Endothelial cell of umbilical vein (primary cell): Measurements from ENCODE around the gene MDFIC. TPM values are rescaled to one million over a fixed set of nuclear protein-coding genes. Genes with fewer than 3 reads are reported as not detected.

Source experiments
- BruUV-seq: library from RNA; stranded (reverse); fragments of 400-500 nt; replicated peaks from 2 replicates; lab custom pipeline; 2021; lab: Mats Ljungman, UMichigan
- CTCF ChIA-PET: fragments of 300-600, 350-600 bp; sonication (Branson Sonifier 250); formaldehyde crosslinking; loops from one replicate; lab custom pipeline; 2021; ENCODE audit warnings: antibody characterized with exemption, inconsistent platforms; lab: Charles Lee
- POLR2A ChIA-PET: fragments of 300-600, 350-600 bp; sonication (Branson Sonifier 250); formaldehyde crosslinking; loops from one replicate; lab custom pipeline; 2021; ENCODE audit warnings: antibody characterized with exemption, inconsistent platforms; lab: Charles Lee
- DNase-seq: peaks from one replicate; pipeline ENCODE4 v3.0.0-alpha.2; 2011; ENCODE audit warnings: low read depth, low spot score
- FAIRE-seq: peaks from 2 replicates; lab custom pipeline; 2011; peaks lifted over from hg19 to GRCh38; lab: Jason Lieb, UNC
- H2AFZ ChIP-seq: 2 replicates; pipeline ENCODE4 v1.6.0; 2012; ENCODE audit warnings: low read depth, low read length, control low read depth, inconsistent platforms
- H3K27ac ChIP-seq: 2 replicates; pipeline ENCODE4 v1.5.1; 2011; ENCODE audit warnings: low read depth, mild to moderate bottlenecking, control low read depth, low read length, moderate library complexity; ENCODE audit not compliant: insufficient read depth
- H3K27me3 ChIP-seq, 2 experiments: 2 replicates each; pipeline versions ENCODE4 v1.6.0 to v1.6.1; 2011; ENCODE audit warnings: low read length in 2 of 2, mixed read lengths in 1 of 2; ENCODE audit not compliant: control insufficient read depth in 2 of 2, insufficient read depth in 2 of 2
- H3K36me3 ChIP-seq, 2 experiments: 2 replicates in 1 of 2; 3 replicates in 1 of 2; pipeline ENCODE4 v1.5.1; 2011; ENCODE audit warnings: low read length in 2 of 2, mild to moderate bottlenecking in 1 of 2, moderate library complexity in 1 of 2; ENCODE audit not compliant: control insufficient read depth in 2 of 2, insufficient read depth in 2 of 2; ENCODE audit errors: extremely low read depth in 1 of 2
- H3K4me1 ChIP-seq: 3 replicates; pipeline ENCODE4 v1.5.1; 2011; ENCODE audit warnings: mild to moderate bottlenecking, low read length; ENCODE audit not compliant: control insufficient read depth, insufficient read depth; ENCODE audit errors: extremely low read depth
- H3K4me2 ChIP-seq: 2 replicates; pipeline ENCODE4 v1.6.1; 2011; ENCODE audit warnings: low read length, control low read depth, mixed read lengths; ENCODE audit not compliant: insufficient read depth
- H3K4me3 ChIP-seq, 3 experiments: fragments of 200-600 bp in 1 of 3; sonication (generic), shearing (Covaris generic) in 1 of 3; replicated peaks in 1 of 3; 2 replicates each; pipeline ENCODE4 v1.5.1; 2011 to 2016; ENCODE audit warnings: control low read depth in 3 of 3, low read length in 3 of 3, mild to moderate bottlenecking in 2 of 3, inconsistent platforms in 1 of 3, low read depth in 1 of 3, moderate library complexity in 1 of 3; ENCODE audit not compliant: insufficient read depth in 1 of 3
- H3K79me2 ChIP-seq: 2 replicates; pipeline ENCODE4 v1.6.0; 2012; ENCODE audit warnings: low read length, inconsistent platforms; ENCODE audit not compliant: control insufficient read depth, insufficient read depth
- H3K9ac ChIP-seq: replicated peaks from 2 replicates; pipeline ENCODE3; 2011; ENCODE audit warnings: low read length, control low read depth; ENCODE audit not compliant: insufficient read depth; ENCODE audit errors: extremely low read depth
- H3K9me1 ChIP-seq: replicated peaks from 3 replicates; pipeline ENCODE4 v1.6.0; 2011; ENCODE audit warnings: mild to moderate bottlenecking, low read length; ENCODE audit not compliant: control insufficient read depth, insufficient read depth; ENCODE audit errors: extremely low read depth
- H3K9me3 ChIP-seq: replicated peaks from 2 replicates; pipeline ENCODE4 v1.5.1; 2012; ENCODE audit warnings: low read length, inconsistent platforms; ENCODE audit not compliant: control insufficient read depth, insufficient read depth
- H4K20me1 ChIP-seq: replicated peaks from 2 replicates; pipeline ENCODE3; 2011; ENCODE audit warnings: mild to moderate bottlenecking, low read length; ENCODE audit not compliant: control insufficient read depth, insufficient read depth; ENCODE audit errors: extremely low read depth
- CTCF ChIP-seq, 2 donors: IDR thresholded peaks; 1 replicate in 1 of 2; 2 replicates in 1 of 2; pipeline ENCODE4 v1.5.1; 2011; ENCODE audit warnings: low read length in 2 of 2, mild to moderate bottlenecking in 2 of 2, moderate library complexity in 2 of 2, control low read depth in 1 of 2, inconsistent platforms in 1 of 2, low read depth in 1 of 2; ENCODE audit not compliant: insufficient read depth in 1 of 2; ENCODE audit errors: extremely low read depth in 1 of 2
- EZH2 ChIP-seq: IDR thresholded peaks from 2 replicates; pipeline ENCODE4 v1.6.1; 2012; ENCODE audit warnings: borderline replicate concordance, low read depth, mild to moderate bottlenecking, moderate library complexity, low read length, inconsistent platforms; ENCODE audit not compliant: severe bottlenecking
- FOS ChIP-seq: IDR thresholded peaks from 2 replicates; pipeline ENCODE4 v1.6.1; 2011; ENCODE audit warnings: mild to moderate bottlenecking, low read length, moderate library complexity, borderline replicate concordance; ENCODE audit not compliant: insufficient read depth
- GATA2 ChIP-seq: IDR thresholded peaks from 2 replicates; pipeline ENCODE4 v1.7.0; 2011; ENCODE audit warnings: low read depth, mild to moderate bottlenecking, moderate library complexity, mixed read lengths, low read length; ENCODE audit not compliant: insufficient read length, insufficient read depth
- JUN ChIP-seq: IDR thresholded peaks from 2 replicates; pipeline ENCODE4 v1.6.1; 2011; ENCODE audit warnings: borderline replicate concordance, low read depth; ENCODE audit not compliant: insufficient read length, insufficient read depth
- MYC ChIP-seq: IDR thresholded peaks from one replicate; pipeline ENCODE4 v1.6.1; 2011; ENCODE audit warnings: mild to moderate bottlenecking, low read depth, low read length
- POLR2A ChIP-seq: IDR thresholded peaks from 2 replicates; pipeline ENCODE4 v1.6.1; 2012; ENCODE audit warnings: low read depth, mild to moderate bottlenecking, control low read depth, low read length
- POLR2AphosphoS5 ChIP-seq: IDR thresholded peaks from 2 replicates; pipeline ENCODE4 v1.6.1; 2012; ENCODE audit warnings: low read depth, mild to moderate bottlenecking, control low read depth, low read length, moderate library complexity; ENCODE audit not compliant: insufficient read depth
- dilution Hi-C: fragments of 300-500 bp; cut with MboI; formaldehyde crosslinking; loops from one replicate; pipeline ENCODE4 v1.15.0; 2019; ENCODE audit warnings: low sequenced_read_pairs; ENCODE audit not compliant: extremely low pct_ligation_motif_present
- intact Hi-C: fragments of 100-400 bp; cut with micrococcal nuclease; formaldehyde crosslinking; loops from one replicate; pipeline ENCODE4 v1.10.0; 2022
- polyA plus RNA-seq, 4 experiments: library from polyadenylated mRNA; depleted of rRNA in 3 of 4; stranded (reverse) in 3 of 4; unstranded in 1 of 4; fragments of >200 nt; gene quantifications; 2 replicates each; pipeline versions ENCODE4 v1.2.1 to v1.2.3, GENCODE V29; 2011 to 2012; ENCODE audit warnings: missing spikeins in 1 of 4
- total RNA-seq: library from RNA; stranded (reverse); gene quantifications from 2 replicates; pipeline ENCODE4 v1.2.3, GENCODE V29; 2021
- TF ChIP-seq, protein P1 (sequence below): IDR thresholded peaks from 2 replicates; pipeline ENCODE4 v1.6.1; 2011; ENCODE audit not compliant: insufficient read depth, insufficient read length

Gene MDFIC
- total and polyA plus RNA-seq, 2 donors (not counting 3 experiments of a cell fraction or from before 2014, with no cell fraction given): 6.5 to 14.2 TPM

GRCh38 chr7:115007751-115008150 lies 85.9 kb downstream of the MDFIC start:
- CTCF ChIA-PET: interaction anchor here (1.2 kb wide), 1 partner anchor 10 kb away, joined by 6 read pairs; no protein-coding TSS in a partner anchor

More at GRCh38 chr7:115007751-115008150, 85.9 kb downstream of the MDFIC start:
- H4K20me1 ChIP-seq: no peaks in the 10 kb centered on the region
- dilution Hi-C loops (no loop called here), intact Hi-C loops (no loop called here)
- H2AFZ ChIP-seq: no peak overlapping the region
- DNase-seq: no peak
- H3K4me1 ChIP-seq: peaks cover 5% of the 10 kb centered on the region
- no peak overlapping the region for H3K27ac ChIP-seq
- H3K9me3 ChIP-seq: no peaks in the 10 kb centered on the region
- no peaks in the 10 kb centered on the region for H3K36me3 ChIP-seq
- POLR2A ChIA-PET: no interaction called here
- H3K9ac ChIP-seq: no peak overlapping the region
- no peaks in the 10 kb centered on the region for H3K79me2 ChIP-seq
- H3K4me2 ChIP-seq: no peak overlapping the region
- H3K27me3 ChIP-seq: no peaks in the 10 kb centered on the region
- H3K9me1 ChIP-seq: no peaks in the 10 kb centered on the region
- FAIRE-seq: peak; percentile 4
- BruUV-seq: no TSS peak
- H3K4me3 ChIP-seq: no peak overlapping the region
- TF ChIP-seq POLR2A (no peak), POLR2AphosphoS5 (no peak), FOS (no peak), EZH2 (no peak), CTCF (IDR thresholded peaks at IDR 0.05; ENCODE audit: extremely low read depth in 1 of 2, insufficient read depth in 1 of 2, low read depth in 1 of 2, low read length in 2 of 2) (no peak), GATA2 (no peak), MYC (no peak), JUN (no peak)
- TF ChIP-seq, protein P1, sequence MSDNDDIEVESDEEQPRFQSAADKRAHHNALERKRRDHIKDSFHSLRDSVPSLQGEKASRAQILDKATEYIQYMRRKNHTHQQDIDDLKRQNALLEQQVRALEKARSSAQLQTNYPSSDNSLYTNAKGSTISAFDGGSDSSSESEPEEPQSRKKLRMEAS: no peak
